Gastroesophageal sphincter (tissue), 4 donors: ENCODE results near the gene ZNF576. TPM values are rescaled to one million over a fixed set of nuclear protein-coding genes. Genes with fewer than 3 reads are reported as not detected.

Experiments
- ATAC-seq: fragments of 150-250 bp; one replicate; pipeline ENCODE4 v1.9.1; 2016; ENCODE audit warnings: mild to moderate bottlenecking, moderate library complexity
- H3K27ac ChIP-seq, 4 donors: fragments of 200-600 bp; sonication (generic) in 3 of 4; 1 replicate in 3 of 4; 2 replicates in 1 of 4; pipeline ENCODE4 v1.5.1; 2016 to 2019
- H3K27me3 ChIP-seq: fragments of 200-600 bp; sonication (generic); one replicate; pipeline ENCODE4 v1.5.1; 2019
- H3K36me3 ChIP-seq, 2 donors: fragments of 200-600 bp; sonication (generic); one replicate each; pipeline ENCODE4 v1.5.1; 2019; ENCODE audit warnings: control low read depth in 1 of 2
- H3K4me1 ChIP-seq, 3 donors: fragments of 200-600 bp; sonication (generic); 1 replicate in 2 of 3; 2 replicates in 1 of 3; pipeline ENCODE4 v1.5.1; 2016 to 2019; ENCODE audit warnings: control low read depth in 2 of 3
- H3K4me3 ChIP-seq, 2 donors: fragments of 200-600 bp; sonication (generic); one replicate each; pipeline ENCODE4 v1.5.1; 2019; ENCODE audit warnings: mild to moderate bottlenecking in 1 of 2, moderate library complexity in 1 of 2
- H3K9me3 ChIP-seq, 3 donors: fragments of 200-600 bp; sonication (generic); one replicate each; pipeline ENCODE4 v1.5.1; 2017 to 2019; ENCODE audit warnings: control low read depth in 2 of 3
- CTCF ChIP-seq, 4 experiments: fragments of 200-600 bp in 2 of 4; fragments of 450-650 bp in 2 of 4; sonication (generic) in 1 of 4; IDR thresholded peaks; one replicate each; pipeline ENCODE4 v1.5.1; 2017 to 2019; ENCODE audit warnings: antibody characterized with exemption in 4 of 4, mild to moderate bottlenecking in 2 of 4, moderate library complexity in 2 of 4
- EP300 ChIP-seq: sonication (generic); formaldehyde crosslinking; IDR thresholded peaks from one replicate; pipeline ENCODE4 v1.6.1; 2017; ENCODE audit warnings: antibody characterized with exemption, mild to moderate bottlenecking
- POLR2A ChIP-seq, 2 donors: fragments of 450-650 bp; IDR thresholded peaks; one replicate each; pipeline ENCODE4 v1.6.1; 2017; ENCODE audit warnings: antibody characterized with exemption in 2 of 2, mild to moderate bottlenecking in 2 of 2, moderate library complexity in 1 of 2
- POLR2AphosphoS5 ChIP-seq: sonication (generic); formaldehyde crosslinking; IDR thresholded peaks from one replicate; pipeline ENCODE4 v1.6.1; 2017; ENCODE audit warnings: antibody characterized with exemption
- WGBS, 2 donors: methylation state at CpG; one replicate each; pipeline ENCODE4 v1.1.5; 2018; ENCODE audit warnings: low coverage in 1 of 2; 5-methylcytosine and 5-hydroxymethylcytosine counted together
- total RNA-seq, 4 donors: library from RNA; depleted of rRNA; stranded (reverse); fragments of >200 nt; gene quantifications; one replicate each; pipeline ENCODE4 v1.1.0, GENCODE V29; 2016

The ZNF576 gene
- total RNA-seq, 4 donors from 2014 or later: 10.8 to 19.9 (median 14.2) TPM

- H3K27me3 ChIP-seq: no peaks in the 10 kb centered on the region
- H3K36me3 ChIP-seq: peaks cover 0 to 93% of the 10 kb centered on the region in 2 donors
- no peak for ATAC-seq
- no peak overlapping the region for H3K27ac ChIP-seq
- H3K4me1 ChIP-seq: no peaks in the 10 kb centered on the region
- no peak overlapping the region for H3K4me3 ChIP-seq
- TF ChIP-seq POLR2AphosphoS5 (no peak), POLR2A (IDR thresholded peaks at IDR 0.05) (no peak), EP300 (no peak), CTCF (IDR thresholded peaks at IDR 0.05) (no peak)
- no peaks in the 10 kb centered on the region for H3K9me3 ChIP-seq
- no CpG with 5 or more reads among the region's 3 CpGs for WGBS, 2 donors
Observed at GRCh38 chr19:43552616-43553015, 43.8 kb upstream of the ZNF576 start.

- Histone ChIP-seq H3K4me1 (no peaks in the 10 kb centered on the region), H3K36me3 (peaks cover 0 to 98% of the 10 kb centered on the region in 2 donors), H3K27me3 (no peaks in the 10 kb centered on the region), H3K9me3 (no peaks in the 10 kb centered on the region), H3K27ac (no peak overlapping the region), H3K4me3 (no peak overlapping the region)
- TF ChIP-seq POLR2A (IDR thresholded peaks at IDR 0.05): no peak
- no peak for TF ChIP-seq CTCF (IDR thresholded peaks at IDR 0.05)
- no peak for TF ChIP-seq POLR2AphosphoS5
- TF ChIP-seq EP300: no peak
- 59% methylated on average over 3 of the region's 4 CpGs; no CpG with 5 or more reads in 1 of the 2 donors for WGBS, 2 donors
- ATAC-seq: no peak
Observed at GRCh38 chr19:43553656-43554055, 42.7 kb upstream of the ZNF576 start.

GRCh38 chr19:43554317-43554895 lies 42.0 kb upstream of the ZNF576 start:
- H3K27me3 ChIP-seq: no peaks in the 10 kb centered on the region
- no peak overlapping the region for H3K27ac ChIP-seq
- peaks cover 0 to 96% of the 10 kb centered on the region in 2 donors for H3K36me3 ChIP-seq
- H3K4me1 ChIP-seq: no peaks in the 10 kb centered on the region
- TF ChIP-seq EP300 (no peak), CTCF (IDR thresholded peaks at IDR 0.05) (no peak), POLR2A (IDR thresholded peaks at IDR 0.05) (no peak), POLR2AphosphoS5 (no peak)
- H3K9me3 ChIP-seq: no peaks in the 10 kb centered on the region
- 98% methylated on average over 5 of the region's 15 CpGs; no CpG with 5 or more reads in 1 of the 2 donors for WGBS, 2 donors
- no peak for ATAC-seq
- no peak overlapping the region for H3K4me3 ChIP-seq

GRCh38 chr19:43555185-43555770 lies 41.1 kb upstream of the ZNF576 start:
- no peak for TF ChIP-seq POLR2A (IDR thresholded peaks at IDR 0.05)
- TF ChIP-seq CTCF (IDR thresholded peaks at IDR 0.05): peak in 3 of 4 experiments; percentile 41 to 62 (median 42)
- ATAC-seq: no peak
- Histone ChIP-seq H3K9me3 (no peaks in the 10 kb centered on the region), H3K27ac (no peak overlapping the region), H3K4me1 (no peaks in the 10 kb centered on the region), H3K36me3 (peaks cover 0 to 96% of the 10 kb centered on the region in 2 donors), H3K27me3 (no peaks in the 10 kb centered on the region), H3K4me3 (no peak overlapping the region)
- 38 to 39% methylated on average over 8 of the region's 8 CpGs for WGBS, 2 donors

- H3K27ac ChIP-seq: no peak overlapping the region
- no peak overlapping the region for H3K4me3 ChIP-seq
- H3K36me3 ChIP-seq: peaks cover 0 to 63% of the 10 kb centered on the region in 2 donors
- H3K4me1 ChIP-seq: peaks cover 0 to 27% (median 0%) of the 10 kb centered on the region in 3 donors
- no peaks in the 10 kb centered on the region for H3K9me3 ChIP-seq
- no peak for ATAC-seq
- no peaks in the 10 kb centered on the region for H3K27me3 ChIP-seq
- TF ChIP-seq EP300 (no peak), POLR2AphosphoS5 (no peak), POLR2A (IDR thresholded peaks at IDR 0.05) (no peak), CTCF (IDR thresholded peaks at IDR 0.05) (no peak)
- 65 to 87% methylated on average over 5 of the region's 6 CpGs for WGBS, 2 donors
Observed at GRCh38 chr19:43560687-43561086, 35.7 kb upstream of the ZNF576 start.
